HuH-7.5 (cell line): ENCODE results near the gene SALL1.
A peak's percentile ranks its signal among the peaks of the same experiment; 100 is the strongest.

Source experiments
- DNase-seq: peaks from one replicate; pipeline ENCODE4 v3.0.0; 2011; ENCODE audit warnings: low spot score

Gene SALL1

DNA sequence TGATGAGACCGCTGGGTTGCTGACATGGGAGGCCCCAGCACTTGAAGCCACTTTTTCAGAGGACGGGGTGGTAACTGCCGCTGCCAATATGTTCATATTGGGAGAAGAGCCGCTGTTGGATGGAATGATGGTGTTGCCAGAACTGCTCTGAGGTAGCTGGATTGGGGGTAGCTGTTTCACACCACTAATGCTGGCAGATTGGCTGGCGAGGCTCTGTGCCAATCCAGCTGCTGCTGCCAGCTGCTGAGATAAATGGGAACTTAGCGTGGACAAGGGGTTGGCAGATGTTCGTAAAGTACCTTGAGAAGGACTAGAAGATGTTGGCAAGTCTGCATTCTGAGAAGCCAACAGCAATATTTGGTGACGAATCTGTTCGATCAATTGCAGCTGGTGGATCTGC lies 10.0 kb downstream of the SALL1 start:
- DNase-seq: no peak

GRCh38 chr16:51140112-51140511 lies 11.0 kb downstream of the SALL1 start:
- DNase-seq: no peak

DNA sequence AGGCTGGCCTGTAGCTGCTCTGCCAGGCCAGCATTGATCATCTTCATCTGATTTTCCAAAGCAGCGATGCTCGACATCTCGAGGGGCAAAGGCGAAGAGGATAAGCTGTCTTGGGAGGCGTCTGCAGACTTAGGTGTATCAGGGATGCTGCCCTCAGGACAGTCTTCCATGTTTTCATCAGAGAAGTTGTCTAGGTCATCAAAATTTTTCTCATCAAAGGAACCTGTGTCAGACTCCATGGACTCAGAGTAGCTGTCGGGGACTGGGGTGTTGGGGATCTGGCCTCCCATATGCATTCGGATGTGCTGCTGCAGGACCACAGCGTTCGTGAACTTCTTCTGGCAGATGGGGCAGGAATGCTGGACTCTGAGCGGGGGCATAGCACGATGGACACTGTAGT lies 11.5 kb downstream of the SALL1 start:
- DNase-seq: no peak

DNA sequence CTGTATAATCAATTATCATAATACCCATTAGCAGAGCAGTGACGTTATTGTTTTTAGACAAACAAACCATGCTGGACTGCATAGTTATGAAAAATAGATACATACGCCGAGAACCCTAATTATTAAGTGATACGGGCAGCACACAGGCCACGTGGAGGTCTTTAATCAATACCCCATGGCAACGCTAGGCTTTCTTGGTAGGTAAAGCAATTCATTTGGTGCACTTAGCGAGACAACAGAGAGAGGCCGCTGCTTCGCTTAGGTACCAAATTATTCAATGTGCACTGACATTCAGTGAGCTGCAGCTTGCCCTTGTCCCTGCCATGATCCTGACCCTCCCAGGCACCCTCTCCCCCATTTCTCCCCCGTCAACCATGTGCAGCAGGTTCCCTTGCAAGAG lies 12.9 kb downstream of the SALL1 start:
- DNase-seq: no peak

GRCh38 chr16:51137097-51137496 lies 14.0 kb downstream of the SALL1 start:
- no peak for DNase-seq

- no peak for DNase-seq
Measured at GRCh38 chr16:51134876-51135275, 16.2 kb downstream of the SALL1 start.

DNA sequence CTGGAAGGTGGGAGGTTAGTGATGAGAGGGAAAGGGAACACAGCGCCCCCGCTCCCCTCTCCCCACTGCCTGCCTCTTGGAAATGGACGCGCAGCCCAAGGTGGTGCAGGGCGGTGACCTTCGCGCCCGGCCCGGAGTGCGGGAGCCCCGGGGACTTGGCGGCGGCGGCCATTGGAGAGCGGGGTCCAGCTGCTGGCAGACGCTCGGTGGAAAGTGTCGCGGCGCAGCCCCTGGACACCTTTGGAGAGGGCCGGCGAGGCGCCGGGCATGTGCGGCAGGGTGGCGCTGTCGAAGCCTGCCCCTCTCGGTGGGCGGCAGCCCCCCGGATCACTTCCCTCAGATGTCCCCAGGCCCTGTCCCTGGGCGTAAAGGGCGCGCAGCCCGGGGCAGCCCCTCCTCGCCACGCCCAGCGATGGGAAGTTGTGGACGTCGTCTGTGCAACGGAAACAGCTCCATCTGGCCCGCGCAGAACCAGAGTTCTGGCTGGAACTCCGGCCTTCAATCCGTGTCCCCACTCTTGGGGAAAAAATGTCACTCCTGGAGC lies 16.7 kb downstream of the SALL1 start:
- DNase-seq: no peak

DNA sequence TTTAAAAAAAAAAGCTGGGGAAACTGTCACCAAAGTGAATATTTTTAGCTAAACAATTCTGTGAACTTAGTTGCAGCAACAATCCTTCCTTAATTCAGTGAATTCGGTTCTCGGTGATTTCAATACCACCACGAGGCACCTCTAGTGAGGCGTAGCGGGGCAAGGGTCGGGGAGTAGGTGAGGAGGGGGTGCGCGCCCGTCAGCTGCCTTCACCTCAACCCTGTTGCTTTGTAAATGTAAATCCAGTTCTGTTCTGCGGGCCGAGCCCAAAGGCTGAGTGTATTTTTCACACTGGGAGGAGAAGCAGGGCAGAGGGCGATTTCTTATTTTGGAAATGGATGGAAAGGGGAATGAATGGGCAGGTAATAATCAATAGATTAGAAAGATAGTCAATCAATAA lies 17.4 kb downstream of the SALL1 start:
- DNase-seq: no peak

GRCh38 chr16:51133183-51133582 lies 17.9 kb downstream of the SALL1 start:
- DNase-seq: no peak

- DNase-seq: no peak
Measured at GRCh38 chr16:51132490-51133115, 18.5 kb downstream of the SALL1 start.

DNA sequence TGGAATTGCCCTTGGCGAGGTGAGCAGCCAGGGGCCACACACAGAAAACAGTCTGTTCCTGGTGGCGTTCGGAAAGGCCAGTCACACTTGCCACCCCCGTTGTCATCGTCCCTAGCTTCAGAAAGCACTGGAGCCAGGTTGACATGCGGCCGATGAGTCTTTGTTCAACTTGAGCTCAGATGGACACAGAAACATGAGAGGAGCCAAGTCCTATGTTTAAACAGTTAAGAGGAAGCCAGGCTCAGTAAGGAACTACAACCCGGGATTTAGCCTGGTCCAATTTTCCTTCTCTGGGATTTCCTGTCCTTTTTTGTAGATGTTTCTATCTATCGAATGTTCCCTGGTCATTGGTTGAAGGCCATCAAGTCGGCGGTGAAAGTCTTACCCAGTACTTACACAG lies 19.5 kb downstream of the SALL1 start:
- DNase-seq: no peak

DNA sequence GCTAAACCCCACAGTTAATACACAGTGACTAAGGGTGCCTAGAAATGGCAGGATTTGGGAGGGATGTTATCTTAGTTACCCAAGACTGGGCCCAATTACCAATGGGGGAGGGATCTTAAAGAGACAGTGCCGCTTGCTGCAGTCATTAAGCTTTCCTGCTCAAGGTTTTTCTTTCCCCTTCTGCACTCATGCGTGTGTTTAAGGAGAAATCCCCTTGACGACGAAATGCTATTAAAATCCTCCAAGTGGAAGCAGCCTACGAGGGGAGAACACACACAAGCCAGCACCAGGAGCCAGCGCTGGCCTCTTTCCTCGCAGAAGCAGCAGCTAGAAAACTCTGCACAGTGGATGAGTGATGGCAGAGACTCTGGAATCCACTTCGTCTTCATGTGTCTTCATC lies 22.0 kb downstream of the SALL1 start:
- no peak for DNase-seq

DNA sequence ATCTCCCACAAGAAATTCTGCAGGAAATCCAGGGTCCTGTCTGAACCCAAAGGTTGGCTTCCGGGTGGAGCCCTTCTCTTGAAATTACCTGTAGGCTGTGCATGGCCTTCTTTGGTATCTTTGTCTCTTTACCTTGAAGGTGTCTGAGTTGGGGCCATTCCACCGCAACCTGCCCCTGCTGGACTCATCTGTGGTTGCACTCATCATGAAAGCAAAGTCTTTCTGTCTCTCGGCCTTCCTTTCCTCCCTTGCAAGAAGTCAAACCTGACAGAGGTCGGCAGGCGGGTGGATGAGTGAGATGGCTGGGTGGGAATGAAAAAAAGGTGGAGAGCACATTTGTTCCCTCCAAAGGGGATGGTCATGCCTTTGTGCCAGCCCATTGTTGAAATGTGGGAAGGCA lies 25.1 kb downstream of the SALL1 start:
- no peak for DNase-seq

GRCh38 chr16:51124896-51125295 lies 26.2 kb downstream of the SALL1 start:
- DNase-seq: no peak

- no peak for DNase-seq
Measured at GRCh38 chr16:51121850-51122249, 29.2 kb downstream of the SALL1 start.

DNA sequence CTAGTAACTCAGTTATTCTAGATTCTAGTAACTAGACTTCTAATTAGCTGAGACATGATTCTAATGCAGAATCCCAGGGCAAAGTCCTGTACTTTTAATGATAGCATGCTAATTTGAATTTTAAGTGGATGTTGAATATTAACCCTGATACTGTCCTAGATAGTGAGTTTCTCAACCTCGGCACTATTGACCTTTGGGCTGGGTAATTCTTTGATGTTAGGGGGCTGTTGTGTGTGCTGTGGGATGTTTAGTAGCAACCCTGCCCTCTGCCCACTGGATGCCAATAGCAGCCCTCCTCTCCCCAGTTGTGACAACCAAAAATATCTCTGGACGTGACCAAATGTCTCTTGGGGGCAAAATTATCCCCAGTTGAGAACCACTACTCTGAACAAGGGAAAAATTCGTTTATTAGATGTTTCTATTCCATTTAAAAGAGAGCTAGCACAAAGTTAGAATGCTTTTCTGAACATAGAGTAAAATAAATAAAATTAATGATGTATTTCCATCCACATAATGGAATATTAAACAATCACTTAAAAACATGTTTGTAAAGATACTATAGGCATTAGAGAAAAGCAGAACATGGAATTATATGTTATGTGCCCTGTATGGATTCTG lies 30.2 kb downstream of the SALL1 start:
- peak; percentile 25 for DNase-seq

DNA sequence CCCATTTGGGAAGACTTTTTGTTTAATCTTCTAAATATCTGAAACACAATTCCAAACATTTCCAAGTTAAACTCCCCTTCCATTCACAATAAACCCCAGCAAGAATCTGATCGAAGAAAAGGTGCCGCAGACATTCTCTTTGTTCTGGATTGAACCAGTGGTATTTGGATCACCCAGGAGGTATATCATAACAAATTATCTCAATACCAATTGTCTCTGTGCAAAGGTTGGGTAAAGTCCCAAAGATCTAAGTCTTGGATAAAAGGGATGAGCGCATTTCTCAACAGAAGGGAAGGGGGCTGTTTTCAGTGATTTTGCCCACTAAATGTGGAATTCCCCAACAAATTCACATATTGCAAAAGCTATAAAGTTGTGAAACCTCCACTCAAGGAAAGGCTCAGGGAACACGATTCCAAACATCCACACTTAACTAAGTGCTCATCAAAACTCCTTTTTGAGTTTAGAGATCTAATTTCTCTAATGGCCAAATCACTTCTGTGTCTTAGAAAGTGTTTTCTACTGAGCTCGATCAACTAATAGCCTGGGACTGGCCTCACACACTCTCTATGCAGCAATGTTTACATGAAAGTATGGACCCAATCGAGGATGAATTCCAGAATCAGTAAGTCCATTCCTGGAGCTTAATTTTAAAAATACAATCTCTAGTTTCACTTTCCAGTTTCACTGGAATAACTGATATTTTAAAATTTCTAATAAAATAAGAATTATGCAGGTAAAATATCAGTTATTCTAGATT lies 30.9 kb downstream of the SALL1 start:
- DNase-seq: no peak

DNA sequence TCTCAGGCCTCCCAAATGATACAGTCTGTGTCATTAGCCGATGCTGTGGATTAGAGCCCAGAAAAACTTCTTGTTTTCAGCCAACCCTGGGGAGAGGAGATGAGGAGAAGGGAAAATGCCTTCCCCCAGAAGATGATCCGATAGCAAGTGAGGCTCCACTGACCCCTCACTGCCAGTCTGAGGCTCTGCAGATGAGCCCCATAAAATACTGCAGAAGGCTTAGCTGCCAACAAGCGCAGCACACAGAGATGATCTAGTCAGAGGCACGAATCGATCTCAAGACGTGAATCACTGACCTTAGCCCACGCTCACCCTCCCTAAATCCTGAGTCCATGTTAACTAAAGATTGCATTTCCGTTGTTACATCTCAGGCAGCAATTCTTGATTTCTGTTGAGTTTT lies 31.5 kb downstream of the SALL1 start:
- no peak for DNase-seq

DNA sequence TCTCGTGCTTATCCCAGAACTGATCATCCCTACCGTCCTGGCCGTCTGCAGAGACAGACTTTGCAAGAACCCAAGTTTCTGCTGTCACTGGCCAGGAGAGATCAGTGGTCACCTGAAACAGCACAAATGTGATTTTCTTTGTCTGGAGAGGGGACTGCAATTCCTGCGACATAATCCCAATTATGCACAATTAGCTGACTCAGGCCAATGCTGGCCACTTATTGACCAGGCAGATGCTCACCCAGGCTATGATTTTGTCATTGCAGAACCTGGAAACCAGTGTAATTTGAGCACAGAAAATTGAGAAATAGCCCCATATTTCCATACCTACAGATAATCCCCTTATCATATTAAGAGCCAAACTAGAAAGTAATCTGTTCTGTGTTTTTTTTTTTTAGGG lies 34.7 kb downstream of the SALL1 start:
- DNase-seq: no peak

- DNase-seq: no peak
Measured at GRCh38 chr16:51114382-51114781, 36.7 kb downstream of the SALL1 start.

GRCh38 chr16:51113236-51114125 lies 37.6 kb downstream of the SALL1 start:
- no peak for DNase-seq

DNA sequence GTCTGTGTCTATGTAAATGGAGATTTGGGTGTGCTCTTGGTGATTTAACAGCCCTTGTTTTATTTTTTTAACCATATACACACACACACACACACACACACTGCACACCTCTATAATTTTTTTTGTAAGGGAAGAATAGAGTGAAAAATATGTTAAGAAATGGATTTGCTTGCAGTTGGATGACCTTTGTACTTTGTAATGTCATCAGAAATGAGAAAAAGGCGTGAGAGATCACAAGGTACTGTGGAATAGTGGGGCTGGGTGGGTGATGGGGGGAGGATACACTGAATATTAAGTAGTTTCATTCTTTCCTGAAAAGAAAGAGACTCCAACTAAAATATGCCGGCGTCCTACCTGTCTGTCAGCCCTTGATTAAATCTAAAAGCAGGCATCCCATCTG lies 38.7 kb downstream of the SALL1 start:
- DNase-seq: no peak
